ENCODE data around the gene PMVK.
A peak's percentile ranks its signal among the peaks of the same experiment; 100 is the strongest.
"Not testable (repeated sequence)": the region's sequence is repeated elsewhere in the genome, so short reads cannot be mapped to it uniquely, and the experiment has no call there.

Gene PMVK

DNA sequence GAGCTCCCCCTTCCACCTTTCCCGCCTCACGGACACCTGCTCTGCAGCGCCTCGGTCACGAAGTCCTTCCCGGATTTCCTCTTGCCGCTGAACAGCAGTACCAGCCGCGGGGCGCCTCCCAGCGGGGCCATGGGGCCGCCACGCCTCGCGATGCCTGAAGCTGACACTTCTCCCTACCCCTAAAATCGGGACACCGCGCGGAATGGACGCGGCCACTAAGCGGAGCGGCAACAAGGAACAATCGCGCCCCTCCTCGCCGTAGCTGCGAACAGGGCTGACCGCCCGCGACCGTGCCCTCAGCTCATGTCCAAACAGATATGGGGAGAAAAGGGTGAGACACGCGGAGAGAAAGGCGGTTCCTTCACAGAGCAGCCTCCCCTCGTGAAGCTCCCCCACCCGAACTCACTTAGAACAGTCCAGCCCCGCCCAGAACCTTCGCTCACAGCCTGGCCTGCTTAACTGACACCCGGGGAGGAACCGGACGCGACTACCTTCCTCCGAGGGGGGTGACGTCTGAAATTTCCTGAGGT is at the start of gene PMVK:
PMVK (minus strand) TSS at position 165 of the 530 bp plus-strand sequence; CDS start at position 131, 34 bp downstream.
- peak; percentile 79 to 88 (median 80) for DNase-seq (ENCODE audit: low read depth in 2 of 3, low spot score in 2 of 3)

DNA sequence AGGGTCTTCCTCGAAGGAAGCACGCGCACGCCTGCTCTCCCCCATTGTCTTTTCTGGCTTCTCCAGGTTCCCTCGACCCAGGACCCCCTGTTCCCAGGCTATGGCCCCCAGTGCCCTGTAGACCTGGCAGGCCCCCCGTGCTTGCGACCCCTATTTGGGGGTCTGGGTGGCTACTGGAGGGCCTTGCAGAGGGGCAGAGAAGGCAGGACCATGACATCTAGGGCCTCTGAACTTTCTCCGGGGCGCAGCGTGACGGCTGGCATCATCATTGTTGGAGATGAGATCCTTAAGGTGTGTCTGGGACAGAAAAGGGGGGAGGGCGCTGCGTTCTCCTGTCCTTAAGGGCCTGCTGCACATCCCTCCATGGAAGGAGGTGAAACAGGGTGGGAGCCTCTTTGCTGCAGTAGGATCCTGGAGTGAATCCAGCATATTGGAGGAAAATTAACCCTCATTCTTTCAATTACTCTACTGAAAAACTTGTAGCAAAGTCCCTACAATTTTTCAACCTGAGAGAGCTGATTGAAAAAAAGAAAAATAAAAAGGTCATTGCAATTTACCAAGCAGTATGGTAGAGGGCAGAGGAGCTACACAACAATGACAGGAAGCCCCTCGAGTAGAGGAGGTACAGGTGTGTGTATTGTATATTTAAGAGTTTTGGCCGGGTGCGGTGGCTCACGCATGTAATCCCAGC is 47.4 kb upstream of the PMVK start:
- DNase-seq (ENCODE audit: low read depth in 2 of 3, low spot score in 2 of 3): no peak

DNA sequence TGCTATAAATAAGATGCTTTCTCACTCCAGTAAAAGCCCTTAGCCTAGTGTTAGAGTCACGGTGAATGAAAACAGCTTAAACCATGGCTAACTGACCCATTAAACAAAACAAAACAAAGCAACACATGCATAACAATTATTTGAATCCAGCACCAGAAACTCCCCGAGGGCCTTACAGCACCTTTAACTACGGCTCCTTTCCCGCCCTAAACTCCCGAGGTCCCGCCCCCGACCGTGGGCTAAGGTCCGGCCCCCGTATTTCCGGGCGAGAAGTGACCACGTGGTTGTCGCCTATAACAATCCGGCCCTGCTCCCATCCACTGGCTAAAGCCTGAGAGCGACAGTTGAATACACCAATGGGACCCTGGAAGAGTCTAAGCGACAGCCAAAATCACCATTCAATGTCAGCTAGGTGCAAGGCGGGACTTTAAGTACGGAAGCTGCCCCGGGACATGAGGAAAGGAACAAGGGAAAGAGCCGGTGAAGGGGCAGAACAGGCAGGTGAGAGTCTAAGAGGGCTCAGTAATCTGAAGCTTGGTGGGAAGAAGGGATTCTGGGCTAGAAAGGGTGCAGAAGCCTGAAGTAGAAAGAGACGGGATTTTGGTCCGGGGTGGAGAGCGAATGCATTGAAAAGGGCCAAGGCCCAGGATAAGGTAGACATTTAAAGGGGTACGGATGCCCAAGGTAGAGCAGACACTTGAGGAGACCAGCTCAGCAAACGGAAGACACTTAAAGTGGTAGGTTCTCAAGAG is 46.6 kb upstream of the PMVK start, which contains the start of gene FLAD1:
FLAD1 (plus strand) TSS at position 448 of the 752 bp plus-strand sequence. CDS start 351 bp downstream, outside the sequence.
- peak; percentile 84 to 87 (median 86) for DNase-seq (ENCODE audit: low read depth in 2 of 3, low spot score in 2 of 3)

DNA sequence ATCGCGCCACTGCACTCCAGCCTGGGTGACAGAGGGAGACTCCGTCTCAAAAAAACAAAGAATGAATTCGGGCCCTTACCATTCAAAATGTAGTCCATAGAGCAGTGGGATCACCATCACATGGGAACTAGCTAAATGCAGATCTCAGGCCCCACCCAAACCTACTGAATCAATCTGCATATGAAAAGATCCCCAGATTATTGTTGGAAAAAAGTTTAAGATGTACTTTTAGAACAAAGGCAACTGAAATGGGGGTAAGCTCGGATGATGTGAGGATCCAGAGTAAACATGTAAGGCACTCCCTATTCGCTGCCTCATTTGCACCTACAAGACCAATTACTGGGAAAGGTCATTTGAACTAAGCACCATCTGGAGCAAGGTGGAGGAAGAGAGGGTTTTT is 45.8 kb upstream of the PMVK start:
- no peak for DNase-seq (ENCODE audit: low read depth in 2 of 3, low spot score in 2 of 3)

DNA sequence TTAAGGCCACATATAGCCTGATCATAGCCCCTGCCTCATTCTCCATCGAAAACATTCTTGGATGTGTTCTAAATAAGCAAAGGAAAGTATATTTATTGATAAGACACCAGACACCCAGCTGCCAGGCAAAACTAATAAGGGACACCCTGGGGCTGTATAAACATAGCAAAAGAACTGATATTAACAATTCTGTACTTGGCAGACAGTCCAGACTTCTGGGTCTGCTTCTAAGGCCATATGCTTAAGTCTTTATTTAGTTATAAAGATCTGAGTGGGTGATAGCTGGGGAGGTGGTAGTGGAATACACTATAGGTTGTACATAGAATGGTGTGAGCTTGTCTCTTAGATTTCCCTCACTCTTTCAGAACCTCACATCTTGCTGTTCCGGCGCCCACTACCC is 41.8 kb upstream of the PMVK start:
- no peak for DNase-seq (ENCODE audit: low read depth in 2 of 3, low spot score in 2 of 3)

DNA sequence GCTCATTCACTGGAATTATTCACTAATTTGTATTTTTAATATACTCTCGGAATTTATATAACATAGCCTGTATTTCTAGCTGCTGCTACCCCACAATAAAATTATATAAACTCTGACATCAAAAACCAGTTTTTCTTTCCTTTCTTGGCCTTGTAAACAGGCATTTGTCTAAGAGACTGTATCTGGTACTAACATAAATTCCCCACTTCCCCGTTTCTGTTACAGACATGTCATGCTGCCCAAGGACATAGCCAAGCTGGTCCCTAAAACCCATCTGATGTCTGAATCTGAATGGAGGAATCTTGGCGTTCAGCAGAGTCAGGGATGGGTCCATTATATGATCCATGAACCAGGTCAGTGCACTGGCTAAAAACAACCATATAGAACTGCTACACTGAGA is 41.2 kb upstream of the PMVK start:
- not testable (repeated sequence) for DNase-seq (ENCODE audit: low read depth in 2 of 3, low spot score in 2 of 3)

DNA sequence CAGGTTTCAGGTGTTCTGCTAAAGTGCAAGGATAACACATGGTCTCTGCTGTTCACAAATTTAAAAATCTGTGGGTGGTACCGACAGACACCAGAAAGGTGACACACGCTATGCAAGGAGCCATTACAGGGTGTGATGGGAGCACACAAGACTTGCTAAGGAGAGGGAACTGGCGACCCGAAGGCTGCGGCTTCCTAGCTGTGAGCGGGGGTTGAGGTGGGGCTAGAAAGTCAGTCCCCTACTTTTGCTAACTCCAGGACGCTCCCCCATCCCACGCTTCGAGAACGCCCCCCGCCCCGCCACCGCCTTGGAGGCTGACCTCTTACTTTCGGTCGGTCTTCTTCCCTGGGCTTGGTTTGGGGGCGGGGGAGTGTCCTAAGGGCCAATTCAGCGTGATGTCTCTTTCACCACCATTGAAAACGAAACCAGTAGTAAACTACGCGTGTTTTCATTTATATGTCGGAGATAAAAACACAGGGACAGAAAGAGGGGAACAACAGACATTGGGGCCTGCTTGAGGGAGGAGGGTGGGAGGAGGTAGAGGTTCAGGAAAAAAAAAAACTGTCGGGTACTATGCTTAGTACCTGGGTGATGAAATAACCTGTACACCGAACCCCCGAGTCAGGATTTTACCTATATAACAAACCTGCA is 39.0 kb upstream of the PMVK start:
- peak; percentile 47 to 58 (median 57) for DNase-seq (ENCODE audit: low read depth in 2 of 3, low spot score in 2 of 3)

DNA sequence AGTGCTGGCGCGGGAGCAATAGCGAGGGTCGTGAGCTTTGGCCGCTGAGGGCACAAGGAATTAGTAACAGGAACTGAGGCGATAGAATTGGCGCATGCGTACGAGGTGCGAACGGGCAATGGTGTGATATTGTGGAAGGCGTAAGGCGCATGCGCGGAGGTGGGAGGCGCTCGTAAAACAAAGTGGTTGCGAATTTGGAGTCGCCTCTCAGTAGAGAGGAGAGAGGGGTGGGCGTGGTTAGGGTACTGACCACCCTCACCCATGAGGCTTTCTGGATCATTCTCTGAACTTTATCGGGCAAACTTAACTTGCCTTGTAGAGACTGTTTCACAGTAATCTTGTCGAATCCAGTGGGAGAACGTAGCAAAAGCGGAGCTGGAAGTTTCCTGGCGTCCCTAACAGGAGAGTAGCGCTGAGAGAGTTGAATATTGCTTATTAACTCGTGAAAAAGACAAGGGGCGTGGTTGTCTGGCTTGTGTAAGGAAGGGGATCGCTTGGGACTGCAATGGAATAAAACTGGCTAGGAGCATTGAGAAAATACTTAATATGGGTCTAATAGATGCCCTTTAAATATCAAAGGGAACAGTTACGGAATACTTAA is 38.4 kb upstream of the PMVK start:
- DNase-seq (ENCODE audit: low read depth in 2 of 3, low spot score in 2 of 3): peak; percentile 89 to 91 (median 90)

DNA sequence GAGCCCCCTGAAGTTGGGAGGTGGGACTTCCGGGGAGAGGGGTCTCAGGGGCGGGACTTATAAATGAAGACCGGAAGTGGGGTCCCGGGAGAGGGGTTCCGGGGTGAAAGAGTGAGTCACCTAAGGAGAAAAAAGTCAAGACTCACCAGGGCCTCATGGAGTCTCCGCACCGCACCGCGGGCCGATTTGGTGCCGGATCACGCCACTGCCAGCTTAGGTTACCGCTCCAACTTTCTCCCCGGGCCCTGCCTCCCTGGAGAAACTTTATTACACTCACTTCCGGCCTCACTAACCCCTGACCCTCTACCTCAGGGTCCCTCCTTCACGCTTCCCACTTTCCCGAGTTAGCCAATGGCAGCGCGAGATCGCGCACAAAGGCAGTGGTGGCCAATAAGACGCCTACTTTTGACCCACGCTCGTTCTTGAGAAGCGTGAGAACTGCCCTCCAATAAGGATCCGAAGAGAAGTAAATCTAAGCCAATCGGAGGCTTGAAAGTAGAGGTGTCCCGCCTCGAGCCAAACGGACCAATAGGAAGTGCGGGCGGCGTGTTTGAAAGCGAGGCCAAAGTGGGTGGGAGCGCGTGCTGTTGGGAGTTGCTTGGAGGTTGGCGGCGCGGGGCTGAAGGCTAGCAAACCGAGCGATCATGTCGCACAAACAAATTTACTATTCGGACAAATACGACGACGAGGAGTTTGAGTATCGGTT is 37.7 kb upstream of the PMVK start, which contains the start of gene CKS1B:
CKS1B (plus strand) TSS at position 580 of the 706 bp plus-strand sequence; CDS start at position 645, 65 bp downstream.
- peak; percentile 66 to 86 (median 85) for DNase-seq (ENCODE audit: low read depth in 2 of 3, low spot score in 2 of 3)

DNA sequence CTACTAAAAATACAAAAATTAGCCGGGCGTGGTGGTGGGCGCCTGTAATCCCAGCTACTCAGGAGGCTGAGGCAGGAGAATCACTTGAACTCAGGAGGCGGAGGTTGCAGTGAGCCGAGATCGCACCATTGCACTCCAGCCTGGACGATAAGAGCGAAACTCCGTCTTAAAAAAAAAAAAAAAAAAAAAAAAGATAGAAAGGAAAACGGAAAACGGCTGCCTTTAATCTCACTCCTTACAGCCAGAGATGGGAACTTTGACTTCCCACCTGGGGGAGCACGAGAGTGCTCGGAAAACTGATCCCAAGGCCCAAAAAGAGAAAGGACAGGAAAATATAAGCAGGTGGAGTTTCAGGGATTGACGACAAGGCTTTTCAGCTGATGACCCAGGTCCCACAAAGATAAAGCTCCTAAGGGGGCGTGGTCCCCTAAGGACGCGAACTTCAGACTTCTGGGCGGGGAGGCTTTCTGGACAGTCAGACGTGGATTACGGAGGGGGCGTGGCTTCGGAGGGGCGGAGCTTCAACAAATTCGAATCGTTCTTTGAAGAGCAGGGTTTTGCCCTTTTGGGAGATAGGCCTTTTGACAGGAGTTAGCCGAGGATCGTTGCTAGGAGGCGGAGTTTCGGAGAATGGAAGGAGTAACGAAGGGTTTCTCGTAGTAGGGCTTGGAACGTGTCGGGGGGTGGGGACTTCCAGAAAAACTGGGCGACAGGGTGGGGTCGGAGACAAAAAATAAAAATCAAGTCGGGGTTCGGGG is 37.0 kb upstream of the PMVK start:
- DNase-seq (ENCODE audit: low read depth in 2 of 3, low spot score in 2 of 3): peak; percentile 76 to 94 (median 89)

DNA sequence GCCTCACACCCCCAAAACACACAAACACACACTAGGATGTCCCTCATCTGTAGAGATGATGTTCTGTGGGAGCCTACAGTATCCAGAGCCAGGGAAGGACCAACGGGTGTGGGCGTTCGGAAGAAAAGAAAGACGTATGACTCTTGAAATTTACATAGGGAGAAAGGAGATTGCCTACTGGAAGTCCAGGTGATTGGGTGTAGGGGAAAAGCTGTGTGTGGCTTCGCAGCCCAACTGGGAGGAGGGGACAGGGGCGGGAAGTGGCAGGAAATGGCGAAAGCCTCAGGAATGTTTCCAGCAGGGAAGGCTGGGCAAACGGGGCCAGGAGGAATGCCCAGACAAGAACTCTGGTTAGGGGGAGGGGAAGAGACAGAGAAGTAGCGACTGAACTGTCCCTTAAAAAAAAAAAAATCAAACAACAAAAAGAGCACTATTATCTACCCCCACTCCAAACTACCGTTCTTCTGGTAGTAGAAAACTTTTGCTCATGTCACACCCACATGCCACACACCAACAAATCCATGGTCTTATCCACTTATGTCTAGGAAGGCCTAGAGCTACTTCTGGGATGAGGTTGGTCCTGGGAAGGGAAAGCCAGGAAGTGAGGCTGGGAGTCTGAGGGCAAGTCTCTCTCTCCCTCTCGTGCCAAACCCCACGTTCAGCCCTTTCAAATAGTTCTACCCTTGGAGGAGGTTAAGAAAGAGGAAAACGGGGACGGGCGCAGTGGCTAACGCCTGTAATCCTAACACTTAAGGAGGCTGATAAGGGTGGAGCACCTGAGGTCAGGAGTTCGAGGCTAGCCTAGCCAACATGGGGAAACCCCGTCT is 36.2 kb upstream of the PMVK start:
- no peak for DNase-seq (ENCODE audit: low read depth in 2 of 3, low spot score in 2 of 3)

DNA sequence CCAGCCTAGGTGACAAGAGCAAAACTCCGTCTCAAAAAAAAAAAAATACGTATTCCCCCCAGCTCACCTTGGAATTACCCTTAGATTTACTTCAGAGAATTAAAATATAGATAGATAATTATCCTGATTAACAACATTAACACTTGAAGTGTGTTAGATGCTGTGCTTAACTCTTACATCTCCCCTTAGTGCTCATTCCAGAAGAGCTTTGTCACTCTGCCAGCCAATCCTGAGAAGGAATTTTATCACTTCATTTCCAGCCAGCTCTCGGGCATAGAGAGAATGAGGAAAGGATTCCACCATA is 35.6 kb upstream of the PMVK start:
- DNase-seq (ENCODE audit: low read depth in 2 of 3, low spot score in 2 of 3): no peak

DNA sequence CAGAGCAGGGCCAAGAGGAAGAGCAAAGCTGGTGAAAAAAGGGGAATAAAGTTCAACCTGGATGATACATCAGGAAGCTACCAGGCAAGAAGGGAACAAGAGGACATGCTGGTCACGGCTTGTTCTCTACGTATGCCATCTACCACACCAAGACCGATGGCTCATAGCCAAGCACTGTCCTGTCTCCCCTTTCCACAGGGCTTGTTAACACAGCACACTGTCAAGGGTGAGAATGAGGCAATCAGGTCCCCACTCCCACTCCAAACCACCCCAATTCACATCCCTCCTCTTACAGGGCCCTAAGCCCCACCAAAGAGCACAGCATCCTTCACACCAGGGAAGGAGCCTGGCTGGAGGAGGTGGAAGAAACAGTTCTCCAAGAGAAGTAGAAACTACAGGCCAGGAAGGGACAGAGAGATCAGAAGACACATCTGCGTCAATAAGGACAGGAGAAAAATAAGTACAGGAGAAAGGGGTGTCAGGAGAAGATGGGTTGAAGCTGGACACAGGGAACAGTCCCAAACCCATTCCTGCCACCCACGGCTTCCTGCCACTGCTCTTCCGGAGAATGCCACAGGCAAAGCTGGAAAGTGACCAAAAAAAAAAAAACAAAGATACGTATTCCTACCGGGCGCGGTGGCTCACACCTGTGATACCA is 35.0 kb upstream of the PMVK start:
- no peak for DNase-seq (ENCODE audit: low read depth in 2 of 3, low spot score in 2 of 3)

DNA sequence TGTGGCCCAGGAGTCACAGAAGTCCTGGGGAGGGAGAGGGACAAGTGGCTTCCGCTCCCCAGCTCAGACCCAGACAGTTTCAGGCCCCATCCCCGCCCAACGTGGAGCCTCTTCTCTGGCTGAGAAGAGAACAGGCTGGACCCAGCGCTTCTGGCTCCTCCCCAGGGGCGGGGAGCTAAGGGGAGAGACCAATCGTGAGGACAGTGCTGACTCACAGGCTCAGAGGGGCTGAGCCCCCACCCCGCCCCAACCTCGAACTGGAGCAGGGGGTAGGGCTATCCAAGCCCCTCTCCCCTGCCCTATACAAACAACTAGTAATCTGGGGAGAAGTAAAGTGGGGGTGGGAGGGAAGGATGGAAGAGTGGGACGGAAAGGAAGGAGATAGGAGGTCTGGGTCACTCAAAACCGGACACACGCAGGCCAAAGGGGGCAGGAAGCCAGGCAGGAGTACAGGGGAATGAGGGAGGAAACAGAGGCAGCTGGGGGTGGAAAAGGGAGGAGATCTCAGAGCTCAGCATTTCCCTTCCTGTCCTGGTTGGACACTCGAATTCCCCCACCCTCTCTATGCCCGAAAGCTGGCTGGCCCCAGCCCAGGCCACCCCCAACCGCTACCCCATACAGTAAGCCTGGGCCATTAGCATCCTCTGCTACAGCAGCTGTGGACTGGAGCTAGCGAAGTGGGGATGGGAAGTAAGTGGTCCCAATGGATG is 34.3 kb upstream of the PMVK start, which contains the start of gene SHC1:
SHC1 (minus strand) TSS at position 117 of the 710 bp plus-strand sequence. CDS start 221 bp downstream, outside the sequence.
- no peak for DNase-seq (ENCODE audit: low read depth in 2 of 3, low spot score in 2 of 3)

DNA sequence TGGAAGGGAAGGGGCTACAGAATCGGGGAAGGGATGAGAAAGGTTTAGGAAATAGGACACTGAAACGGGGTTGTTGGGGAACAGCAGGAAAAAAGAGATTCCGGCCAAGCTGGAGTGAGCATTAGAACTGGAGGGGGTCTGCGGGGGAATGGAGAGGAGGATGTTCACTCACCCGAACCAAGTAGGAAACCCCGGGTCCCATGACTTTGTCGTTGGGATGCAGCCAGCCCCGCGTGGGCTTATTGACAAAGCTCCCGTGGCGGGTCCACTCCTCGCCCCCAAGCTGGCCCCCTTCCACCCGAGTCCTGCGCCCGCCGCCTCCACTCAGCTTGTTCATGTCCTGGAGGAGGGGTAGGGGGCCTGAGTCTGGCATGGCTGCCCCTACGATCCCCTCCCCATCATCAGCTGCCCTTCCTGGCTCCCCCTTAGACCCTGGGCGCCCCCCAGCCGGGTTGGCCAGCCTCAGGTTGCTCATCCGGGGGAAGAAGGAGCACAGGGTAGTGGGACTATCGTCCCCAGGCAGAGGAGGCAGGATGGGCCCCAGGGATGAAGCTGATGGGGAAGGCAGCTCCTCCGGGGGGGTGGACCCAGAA is 33.4 kb upstream of the PMVK start:
- no peak for DNase-seq (ENCODE audit: low read depth in 2 of 3, low spot score in 2 of 3)

DNA sequence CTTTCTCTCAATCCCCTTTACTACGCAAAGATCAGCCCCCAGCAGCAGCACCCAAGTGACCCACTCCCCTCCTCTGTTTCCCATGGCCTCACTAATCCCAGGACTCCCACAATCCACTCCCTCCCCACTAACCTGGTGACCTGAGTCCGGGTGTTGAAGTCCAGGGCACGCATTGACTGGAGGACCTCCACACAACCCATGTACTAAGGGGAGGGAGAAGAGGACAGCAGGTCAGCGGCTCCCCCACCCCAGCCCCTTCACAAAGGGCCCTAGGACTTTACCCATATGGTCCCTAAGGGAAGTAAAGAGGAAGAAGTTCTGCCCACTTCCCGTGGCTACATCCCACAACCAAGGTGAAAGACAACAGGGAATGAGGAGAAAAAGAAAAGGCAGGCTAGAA is 32.7 kb upstream of the PMVK start:
- DNase-seq (ENCODE audit: low read depth in 2 of 3, low spot score in 2 of 3): no peak

DNA sequence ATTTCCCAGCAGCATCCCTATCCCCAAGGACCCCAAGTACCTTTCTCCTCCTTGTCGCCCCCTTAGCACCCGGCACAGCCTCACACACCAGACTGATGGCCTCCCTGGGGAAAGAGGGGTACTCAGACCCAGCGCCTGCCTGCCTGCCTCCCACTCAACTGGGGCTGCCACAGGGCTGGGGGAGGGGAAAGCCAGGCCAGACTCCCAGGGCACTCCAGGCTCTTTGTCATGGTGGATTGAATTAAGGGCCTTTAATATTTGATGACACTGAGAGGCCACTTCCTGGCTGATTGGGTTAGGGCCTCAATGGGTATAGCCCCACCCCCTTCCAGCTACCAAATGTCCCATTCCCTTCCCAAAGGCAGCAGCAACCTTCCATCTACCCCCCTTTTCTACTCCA is 32.2 kb upstream of the PMVK start:
- no peak for DNase-seq (ENCODE audit: low read depth in 2 of 3, low spot score in 2 of 3)
